Effector CD8-positive, alpha-beta T cell (primary cell): ENCODE data around the gene TNFRSF19.

Source experiments
- DNase-seq: peaks from one replicate; lab custom pipeline; 2025; lab: John Stamatoyannopoulos, UW

TNFRSF19 gene

DNA sequence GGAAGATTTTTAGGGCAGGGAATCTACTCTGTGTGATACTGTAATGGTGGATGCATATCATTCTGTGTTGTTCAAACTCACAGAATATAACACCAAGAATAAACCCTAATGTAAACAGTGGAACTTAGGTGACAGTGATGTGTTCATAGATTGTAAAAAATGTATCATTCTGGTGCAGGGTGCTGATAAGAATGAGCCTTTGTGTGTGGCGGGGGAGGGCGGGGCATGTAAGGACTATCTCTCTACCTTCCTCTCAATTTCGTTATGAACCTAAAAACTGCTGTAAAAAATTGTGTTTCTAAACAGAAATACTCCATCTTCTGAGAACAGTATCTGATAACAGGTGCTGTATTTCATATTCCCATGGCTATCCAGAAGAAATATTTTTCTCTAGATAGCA lies 35.6 kb downstream of the TNFRSF19 start:
- DNase-seq, result no peak

DNA sequence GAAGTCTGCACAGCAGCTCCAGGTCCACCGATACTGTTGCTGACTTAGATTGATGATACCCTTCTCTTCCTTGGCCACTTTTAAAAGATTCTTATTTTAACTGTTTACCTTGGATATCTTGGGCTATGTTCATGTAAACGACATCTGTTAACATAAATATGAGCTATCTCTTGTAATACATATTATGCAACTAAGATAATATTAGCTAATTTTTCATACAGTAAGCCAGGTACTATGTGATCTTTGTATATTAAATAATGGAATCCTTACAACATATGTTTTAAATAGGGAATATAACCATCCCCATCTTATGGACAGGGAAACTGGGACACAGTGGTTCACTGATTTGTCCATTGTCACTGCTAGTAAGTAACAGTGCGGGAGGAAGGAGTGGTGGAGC lies 37.9 kb downstream of the TNFRSF19 start:
- DNase-seq, result no peak

DNA sequence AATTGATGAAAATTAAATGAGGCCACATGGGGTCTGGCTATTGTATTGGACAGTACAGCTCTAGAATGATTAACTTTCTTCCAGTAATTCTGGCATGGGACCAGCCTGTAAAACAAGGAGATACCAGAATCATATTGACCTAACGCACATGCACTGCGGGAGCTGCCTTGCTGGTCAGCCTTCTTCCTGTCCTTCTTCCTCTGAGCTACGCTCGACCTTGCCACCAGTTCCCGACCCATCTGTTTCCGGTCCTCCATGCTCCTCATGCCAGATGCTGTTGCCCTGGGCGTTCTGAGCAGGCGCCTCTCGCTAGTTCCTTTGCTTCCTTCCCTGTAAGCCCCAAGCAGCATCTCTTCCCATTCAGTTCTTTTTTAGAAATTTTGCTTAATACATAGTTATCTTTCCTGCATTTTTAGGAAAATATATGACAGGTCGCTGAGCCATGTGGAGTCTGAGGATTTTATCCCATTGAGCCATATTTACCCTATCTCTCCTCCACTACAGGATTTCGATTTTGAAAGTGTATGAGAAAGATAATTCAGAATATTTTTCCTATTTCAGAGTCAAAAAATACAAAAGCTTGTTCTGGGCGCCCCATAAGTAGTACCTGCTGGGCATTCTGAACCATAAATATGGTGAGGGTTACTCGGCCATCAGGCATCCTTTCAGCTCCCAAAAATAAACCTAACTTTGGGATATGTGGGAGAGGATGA lies 38.6 kb downstream of the TNFRSF19 start:
- DNase-seq, result no peak

DNA sequence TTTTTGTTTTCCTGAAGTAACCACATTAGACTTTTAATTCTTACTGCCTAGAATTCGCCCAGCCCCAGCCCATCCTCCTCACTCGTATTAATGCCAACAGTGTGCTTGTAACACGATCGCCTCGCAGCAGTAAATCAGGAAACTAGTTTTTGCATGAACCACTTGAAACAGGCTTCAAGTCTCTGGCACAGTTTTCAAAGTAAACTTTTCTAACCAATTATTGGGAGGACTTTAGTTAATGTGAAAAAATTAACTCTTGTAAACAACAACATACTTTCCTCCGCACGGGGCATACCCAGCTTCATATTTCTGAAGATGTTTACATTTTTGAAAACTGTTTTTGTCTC lies 39.2 kb downstream of the TNFRSF19 start:
- DNase-seq, result no peak

DNA sequence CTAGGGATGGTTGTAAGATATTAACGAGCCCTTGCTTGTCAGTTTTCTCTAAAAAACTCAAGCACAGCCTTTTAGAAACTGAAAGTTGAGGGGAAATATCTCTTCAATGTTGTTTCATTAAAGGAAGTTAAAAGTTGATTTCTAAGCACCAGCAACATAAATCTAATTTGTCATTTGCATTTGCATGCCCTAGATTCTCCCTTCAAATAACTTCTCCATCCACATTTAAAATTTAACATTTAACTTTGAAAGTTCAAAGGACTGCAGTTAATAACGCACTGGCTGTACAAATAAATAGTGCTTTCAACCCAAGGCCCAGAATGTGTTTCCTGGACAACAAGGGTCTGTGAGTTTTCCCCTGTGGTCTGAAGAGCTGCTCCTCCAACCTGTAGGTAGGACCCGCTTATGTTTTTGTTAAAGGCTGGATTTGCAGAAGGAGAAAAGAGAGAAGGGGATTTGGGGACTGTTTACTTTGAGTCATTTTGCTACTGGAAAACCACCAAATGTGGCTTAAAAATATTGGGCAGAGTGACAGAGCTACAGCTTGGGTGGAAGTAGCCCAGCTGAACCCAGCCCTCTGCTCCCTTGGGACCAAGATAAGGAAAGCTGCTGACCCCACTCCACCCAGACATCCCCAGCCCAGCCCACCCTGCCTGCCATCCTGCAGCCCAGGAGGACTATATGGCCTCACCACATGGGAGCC lies 39.8 kb downstream of the TNFRSF19 start:
- no peak for DNase-seq

DNA sequence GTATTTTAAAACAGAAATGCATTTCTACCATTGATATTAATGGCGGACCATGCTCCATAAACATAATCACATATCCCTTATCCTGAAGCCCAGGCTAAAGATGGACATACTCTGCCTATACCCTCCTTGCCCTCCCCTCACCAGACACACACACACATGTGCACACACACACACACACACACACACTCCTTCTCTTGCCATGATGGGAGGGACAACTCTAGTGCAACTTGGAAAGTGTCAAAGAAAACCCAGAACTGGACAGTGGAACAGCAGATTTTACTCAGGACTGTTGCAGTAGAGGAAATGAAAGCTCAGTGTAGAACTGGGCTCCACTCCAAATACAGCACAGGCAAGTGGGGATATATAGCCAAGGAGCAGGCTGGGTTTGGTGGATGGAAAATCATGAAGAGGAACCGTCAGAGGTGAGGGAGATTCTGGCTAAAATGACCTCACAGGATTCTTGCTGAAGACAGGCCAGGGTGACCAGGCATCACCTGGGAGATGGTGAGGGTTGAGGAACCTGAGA lies 40.8 kb downstream of the TNFRSF19 start:
- no peak for DNase-seq

DNA sequence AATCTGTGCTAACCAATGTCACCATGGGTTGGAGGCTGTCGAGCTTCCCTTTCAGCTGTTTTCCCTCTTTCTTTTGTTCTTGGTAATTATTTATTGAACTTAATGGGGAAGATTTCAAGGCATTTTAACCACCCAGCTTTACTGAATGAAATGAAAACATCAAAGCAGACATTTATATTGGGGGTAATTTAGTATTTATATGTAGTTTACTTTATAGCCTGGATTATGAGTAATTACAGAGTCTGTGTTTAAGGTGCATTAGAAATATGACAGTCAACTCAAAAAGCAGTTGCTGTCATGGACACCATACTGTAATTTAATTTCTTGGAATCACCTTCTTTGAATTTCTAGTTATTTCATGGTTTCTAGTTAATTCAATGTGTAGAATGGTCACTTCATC lies 42.0 kb downstream of the TNFRSF19 start:
- DNase-seq, result no peak

DNA sequence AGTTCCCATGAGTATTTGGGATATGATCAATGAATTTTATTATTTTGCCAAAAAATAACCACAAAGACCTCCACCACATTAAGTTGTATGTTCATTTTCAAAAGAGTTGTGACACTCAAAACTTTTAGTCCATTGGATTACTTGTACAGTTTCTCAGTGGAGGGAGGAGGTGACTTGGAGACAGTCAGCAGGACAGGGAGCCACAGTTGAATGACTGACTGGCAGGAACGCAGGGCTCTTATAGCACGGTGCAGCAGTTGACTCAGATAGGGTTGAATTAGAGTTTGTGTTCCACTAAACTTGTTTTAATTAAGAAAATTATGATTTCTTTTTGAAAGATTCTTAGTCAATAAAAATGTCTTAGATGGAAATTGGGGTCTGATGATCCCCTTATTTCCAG lies 42.5 kb downstream of the TNFRSF19 start:
- DNase-seq, result no peak

DNA sequence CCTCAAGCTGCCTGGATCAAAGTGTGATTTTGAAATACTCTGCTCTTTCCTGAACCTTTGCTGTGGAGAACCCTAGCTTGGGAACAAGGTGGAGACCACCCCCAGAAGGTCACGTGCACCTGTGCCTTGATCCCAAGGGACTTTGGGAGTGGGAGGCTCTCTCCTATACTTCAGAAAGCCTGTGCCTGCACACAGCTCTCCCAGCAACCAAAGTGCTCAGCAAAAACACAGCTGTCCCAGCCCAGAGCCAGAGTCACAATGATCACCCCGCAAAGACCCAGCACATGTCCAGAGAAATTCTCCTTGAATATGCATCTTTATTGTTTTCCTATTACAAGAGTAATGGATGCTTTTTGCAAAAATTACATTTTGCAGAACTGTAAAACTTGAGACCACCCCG lies 43.4 kb downstream of the TNFRSF19 start:
- no peak for DNase-seq

DNA sequence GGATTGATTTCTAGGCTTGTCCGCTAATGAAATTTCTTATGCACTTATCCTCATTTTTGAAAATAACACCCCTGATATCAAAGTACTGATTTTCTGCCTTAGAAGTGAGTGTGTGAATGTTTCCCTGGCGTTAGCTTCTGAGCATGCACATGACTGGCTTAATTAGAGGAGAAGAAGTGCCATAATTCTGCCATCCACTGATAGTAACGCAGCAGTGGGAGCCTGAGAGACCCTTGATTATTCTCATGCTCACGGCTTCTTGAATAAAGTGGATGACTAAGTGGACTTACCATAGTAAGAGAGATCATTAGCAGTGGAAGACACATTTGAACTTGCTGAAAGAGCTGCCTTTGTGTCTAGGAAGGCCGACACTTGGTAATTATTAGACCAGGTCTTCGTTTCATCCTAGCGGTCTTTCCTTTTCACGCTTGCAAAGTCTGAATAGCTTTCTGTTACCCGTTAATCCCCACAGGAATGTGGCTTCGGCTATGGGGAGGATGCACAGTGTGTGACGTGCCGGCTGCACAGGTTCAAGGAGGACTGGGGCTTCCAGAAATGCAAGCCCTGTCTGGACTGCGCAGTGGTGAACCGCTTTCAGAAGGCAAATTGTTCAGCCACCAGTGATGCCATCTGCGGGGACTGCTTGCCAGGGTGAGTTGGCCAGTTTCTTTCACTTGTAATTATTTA lies 45.3 kb downstream of the TNFRSF19 start:
- DNase-seq, result no peak

DNA sequence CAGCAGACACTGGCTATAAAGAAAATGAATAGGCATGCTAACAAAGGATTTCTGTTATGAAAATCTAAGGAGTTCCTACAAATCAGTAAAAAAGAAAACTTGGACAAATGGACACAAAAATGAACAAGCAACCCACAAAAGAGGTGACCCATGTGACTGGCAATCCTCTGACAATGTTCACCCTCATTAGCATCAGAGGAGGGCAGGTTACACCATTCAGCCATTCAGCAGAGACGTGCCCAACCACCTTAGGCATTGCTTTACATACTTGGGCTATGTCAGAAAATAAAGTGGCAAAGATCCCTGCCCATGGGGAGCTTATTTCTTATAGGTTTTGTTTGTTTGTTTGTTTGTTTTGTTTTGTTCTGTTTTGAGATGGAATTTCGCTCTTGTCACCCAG lies 46.0 kb downstream of the TNFRSF19 start:
- DNase-seq, result no peak

DNA sequence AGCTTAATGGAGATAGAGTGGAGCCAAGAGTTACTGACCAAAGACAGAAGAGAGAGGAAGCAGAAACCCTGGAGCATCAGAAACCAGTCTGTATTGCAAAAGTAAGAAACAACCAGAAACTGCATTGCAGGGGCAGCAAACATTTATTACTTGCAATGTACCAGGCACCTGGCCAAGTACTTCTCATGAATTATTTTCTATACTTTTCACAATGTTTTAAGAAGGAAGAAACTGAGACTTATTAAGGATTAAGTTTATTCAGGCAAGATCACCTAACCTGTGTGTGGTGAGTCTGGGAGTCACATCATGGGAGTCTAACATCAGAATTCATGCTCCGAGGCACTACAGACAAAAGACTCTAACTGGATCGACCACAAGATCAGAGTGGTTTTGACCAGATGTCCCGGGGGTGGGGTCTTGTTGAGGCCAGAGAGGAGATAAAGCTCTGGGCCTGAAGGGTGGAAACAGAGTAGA lies 47.4 kb downstream of the TNFRSF19 start:
- DNase-seq, result no peak

DNA sequence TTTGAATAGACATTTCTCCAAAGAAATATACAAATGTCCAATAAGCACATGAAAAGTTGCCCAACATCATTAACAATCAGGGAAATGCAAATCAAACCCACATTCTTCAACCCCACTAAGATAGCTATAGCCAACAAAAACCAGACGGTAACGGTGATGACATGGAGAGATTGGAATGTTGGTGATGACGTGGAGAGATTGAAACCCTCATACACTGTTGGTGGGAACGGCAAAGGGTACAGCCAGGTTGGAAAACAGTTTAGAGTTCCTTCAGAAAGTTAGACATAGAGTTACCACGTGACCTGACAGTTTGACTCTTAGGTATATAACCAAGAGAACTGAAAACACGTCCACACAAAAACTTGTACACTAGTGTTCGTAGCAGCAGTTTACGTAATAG lies 48.1 kb downstream of the TNFRSF19 start:
- DNase-seq, result no peak

DNA sequence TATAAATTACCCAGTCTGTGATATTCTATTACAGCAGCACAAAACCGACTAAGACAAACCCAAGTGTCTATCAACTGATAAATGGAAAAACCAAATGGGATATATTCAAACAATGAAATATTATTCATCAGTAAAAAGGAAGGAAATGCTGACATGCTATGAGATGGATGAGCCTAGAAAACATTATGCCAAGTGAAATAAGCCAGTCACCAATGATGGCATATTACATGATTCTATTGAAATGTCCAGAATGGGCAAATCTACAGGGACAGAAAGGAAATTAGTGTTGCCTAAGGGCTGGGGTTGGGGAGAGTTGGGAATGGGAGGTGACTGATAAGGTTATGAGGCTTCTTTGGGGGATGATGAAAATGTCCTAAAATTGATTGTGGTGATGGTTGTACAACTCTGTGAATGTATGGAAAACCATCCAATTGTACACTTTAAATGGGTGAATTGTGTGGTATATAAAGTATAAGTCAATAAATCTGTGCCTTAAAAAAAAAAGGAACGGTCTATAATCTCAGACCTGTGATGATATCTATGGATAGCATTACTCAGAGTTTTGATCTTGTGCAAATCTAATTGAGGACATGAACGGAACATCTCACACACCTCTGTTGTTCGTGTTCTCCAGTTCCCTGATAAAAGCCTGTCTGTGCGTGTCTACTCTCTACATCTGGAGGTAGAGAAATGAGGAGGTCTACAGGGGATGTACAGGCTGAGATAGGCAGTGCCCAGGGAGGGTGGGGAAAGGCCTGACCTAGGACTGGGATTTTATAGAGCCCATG lies 49.0 kb downstream of the TNFRSF19 start:
- no peak for DNase-seq

DNA sequence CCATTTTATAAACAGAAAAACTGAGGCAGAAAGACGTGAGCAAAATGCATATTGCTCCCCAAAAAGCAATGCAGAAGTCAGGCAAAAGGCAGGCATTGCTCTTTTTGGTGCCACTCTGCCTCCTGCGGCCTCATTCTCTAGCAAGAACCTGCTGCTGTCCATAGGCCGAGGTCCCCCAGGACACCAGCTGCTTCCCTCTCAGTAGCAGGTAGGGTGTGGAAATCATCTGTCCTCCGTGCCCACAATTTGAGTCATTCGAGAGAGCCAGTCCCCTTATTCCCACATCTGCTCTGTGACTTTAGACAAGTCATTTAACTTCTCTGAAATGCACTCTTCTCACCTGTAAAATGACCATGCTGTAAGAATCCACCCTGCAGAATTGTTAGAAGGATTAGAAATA lies 50.0 kb downstream of the TNFRSF19 start:
- DNase-seq, result no peak

DNA sequence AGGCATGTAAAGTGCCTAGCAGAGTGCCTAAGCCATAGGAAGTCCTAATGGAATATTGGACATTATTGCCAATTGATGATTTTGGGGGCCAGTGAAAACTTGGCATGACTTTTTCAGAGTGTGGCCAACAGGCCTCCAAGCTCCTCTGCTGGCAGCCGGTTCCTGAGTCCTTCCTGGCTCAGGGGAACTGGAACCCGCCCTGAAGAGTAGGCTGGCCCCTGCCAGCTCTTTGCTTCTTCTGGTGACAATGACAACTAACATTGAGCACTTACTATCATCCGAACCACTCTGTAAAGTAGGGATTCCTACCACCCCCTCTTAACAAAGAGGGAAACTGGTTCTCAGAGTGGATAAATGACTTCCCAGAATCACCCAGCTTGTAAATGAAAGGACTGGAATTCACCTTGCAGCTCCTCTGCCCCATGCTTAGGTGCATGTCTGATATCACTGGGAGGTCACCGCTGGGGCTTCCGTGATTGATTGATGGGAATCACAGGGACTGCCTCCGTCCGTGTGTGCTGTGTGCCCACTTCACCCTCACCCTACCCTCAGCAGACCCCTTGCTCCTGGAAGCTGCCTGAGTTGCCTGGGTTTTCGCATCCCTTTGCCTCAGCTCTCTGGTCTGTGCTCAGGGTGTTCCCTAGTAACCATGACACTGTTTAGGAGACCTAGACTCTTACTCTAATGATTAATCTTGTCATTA lies 50.6 kb downstream of the TNFRSF19 start:
- DNase-seq, result no peak

DNA sequence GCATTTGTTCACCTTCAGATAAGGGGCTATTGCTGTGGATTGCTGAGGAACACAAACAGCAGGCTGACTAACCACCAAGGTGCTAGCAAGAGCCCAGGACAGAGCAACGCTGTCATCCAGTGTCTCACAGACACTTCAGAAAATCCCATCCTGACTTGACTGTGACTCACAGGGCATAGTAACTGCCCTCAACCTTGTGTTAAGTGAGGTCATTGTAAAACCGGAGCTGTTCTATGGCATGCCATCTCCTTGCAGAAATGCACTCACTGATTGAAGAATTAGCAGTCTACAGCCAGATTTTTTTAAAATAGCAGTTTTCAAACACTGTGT lies 51.1 kb downstream of the TNFRSF19 start:
- DNase-seq, result no peak

DNA sequence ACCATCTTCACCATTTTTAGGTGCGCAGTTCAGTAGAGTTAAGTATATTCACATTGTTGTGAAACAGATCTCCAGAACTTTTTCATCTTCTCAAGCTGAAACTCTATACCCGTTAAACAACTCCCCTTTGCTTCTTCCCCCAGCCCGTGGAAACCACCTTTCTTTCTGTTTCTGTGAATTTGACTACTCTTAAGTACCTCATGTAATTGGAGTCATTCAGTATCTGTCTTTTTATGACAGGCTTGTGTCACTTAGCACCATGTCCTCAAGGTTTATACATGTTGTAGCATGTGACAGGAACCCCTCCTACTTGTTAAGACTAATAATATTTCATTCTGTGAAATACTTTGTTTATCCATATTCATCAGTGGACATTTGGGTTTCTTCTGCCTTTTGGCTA lies 52.8 kb downstream of the TNFRSF19 start:
- no peak for DNase-seq

DNA sequence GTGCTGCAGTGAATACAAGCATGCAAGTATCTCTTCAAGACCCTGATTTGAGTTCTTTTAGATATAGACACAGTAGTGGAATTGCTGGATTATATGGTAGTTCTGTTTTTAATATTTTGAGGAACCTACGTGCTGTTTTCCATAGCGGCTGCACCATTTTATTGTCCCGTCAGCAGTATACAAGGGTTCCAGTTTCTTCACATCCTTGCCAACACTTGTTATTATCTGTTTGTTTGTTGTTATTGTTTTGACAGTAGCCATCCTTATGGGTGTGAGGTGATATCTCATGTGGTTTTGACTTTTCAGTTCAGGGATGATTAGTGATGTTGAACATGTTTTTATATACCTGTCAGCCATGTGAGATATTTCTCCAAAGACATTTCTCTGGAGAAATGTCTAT lies 53.2 kb downstream of the TNFRSF19 start:
- no peak for DNase-seq

DNA sequence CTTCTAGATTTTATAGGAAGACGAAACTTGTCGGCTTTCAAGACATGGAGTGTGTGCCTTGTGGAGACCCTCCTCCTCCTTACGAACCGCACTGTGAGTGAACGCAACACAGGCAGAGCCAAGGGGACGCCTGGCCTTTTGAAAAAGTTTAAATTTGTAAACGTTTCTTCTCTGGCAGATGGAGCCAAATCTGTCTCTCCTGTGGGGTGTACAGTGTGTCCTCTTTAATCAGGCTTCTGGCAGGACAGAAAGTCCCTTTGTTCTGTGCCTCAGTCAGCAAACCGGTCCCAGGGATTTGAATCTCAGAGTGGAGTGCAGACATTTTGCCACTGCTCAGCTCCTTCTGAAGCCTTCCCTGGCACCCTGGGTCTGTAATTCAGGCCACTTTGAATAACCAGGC lies 56.5 kb downstream of the TNFRSF19 start:
- no peak for DNase-seq

DNA sequence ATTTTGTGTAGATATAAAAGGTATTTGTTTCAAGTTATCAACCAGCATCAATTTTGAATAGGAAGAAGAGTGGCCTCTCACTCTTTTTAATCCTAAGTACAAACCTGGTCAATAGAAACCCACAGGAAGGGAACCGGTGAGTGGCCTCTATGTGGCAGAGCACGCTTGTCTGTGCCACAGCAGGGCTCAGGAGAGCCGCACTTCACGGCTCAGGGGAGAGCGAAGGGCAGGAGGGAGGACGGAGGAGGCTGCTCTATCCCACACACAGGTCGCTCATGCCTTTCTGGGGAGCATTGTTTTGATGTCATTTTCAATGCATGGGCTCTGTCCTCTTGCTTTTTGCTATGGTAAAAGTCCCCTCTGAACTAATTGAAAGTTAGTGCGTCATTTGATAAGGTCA lies 57.2 kb downstream of the TNFRSF19 start:
- no peak for DNase-seq

DNA sequence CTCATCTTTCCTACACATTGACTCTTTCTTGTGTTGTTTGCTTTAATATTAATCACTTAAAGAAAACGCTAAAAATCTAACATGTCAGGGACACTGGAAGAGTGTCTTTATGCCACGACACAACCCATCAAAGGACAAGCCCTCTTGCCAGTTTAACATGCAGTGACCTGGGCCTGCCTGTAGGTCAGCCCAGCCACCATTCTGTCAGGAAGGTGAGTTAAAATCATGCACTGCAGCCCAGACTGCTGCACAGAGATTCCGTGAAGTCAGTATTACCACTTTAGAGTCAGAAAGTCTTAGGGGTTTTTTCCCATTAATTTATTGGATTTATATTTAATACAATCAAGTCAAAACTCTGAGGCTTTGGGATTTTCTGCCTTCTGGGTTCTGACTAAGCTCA lies 58.0 kb downstream of the TNFRSF19 start:
- no peak for DNase-seq
